B cell (primary cell): ENCODE results near the gene SETBP1. TPM values are rescaled to one million over a fixed set of nuclear protein-coding genes. Genes with fewer than 3 reads are reported as not detected.
A peak's percentile ranks its signal among the peaks of the same experiment; 100 is the strongest.

Experiments used
- ATAC-seq: fragments of 200-7000 bp; cut with Tn5 transposase; one replicate; pipeline ENCODE4 v1.10.0; 2021; ENCODE audit warnings: low read depth, mild to moderate bottlenecking, moderate number of reproducible peaks, moderate library complexity
- CTCF ChIA-PET: fragments of 350-600 bp; sonication (Branson Sonifier 250); formaldehyde crosslinking; loops from one replicate; lab custom pipeline; 2021; ENCODE audit warnings: antibody characterized with exemption, inconsistent platforms; lab: Charles Lee
- POLR2A ChIA-PET: fragments of 350-600 bp; sonication (Branson Sonifier 250); formaldehyde crosslinking; loops from one replicate; lab custom pipeline; 2021; ENCODE audit warnings: antibody characterized with exemption; lab: Charles Lee
- DNase-seq: peaks from one replicate; pipeline ENCODE4 v3.0.0; 2013
- H2AFZ ChIP-seq: 2 replicates; pipeline ENCODE4 v1.6.1; 2012; ENCODE audit warnings: mild to moderate bottlenecking, low read depth, low read length; ENCODE audit not compliant: insufficient read depth, poor library complexity, severe bottlenecking
- H3K27ac ChIP-seq, 2 donors: 1 replicate in 1 of 2; 2 replicates in 1 of 2; pipeline ENCODE4 v1.5.1; 2012 to 2013; ENCODE audit warnings: low read length in 2 of 2, mild to moderate bottlenecking in 2 of 2, moderate library complexity in 1 of 2
- H3K27me3 ChIP-seq, 4 experiments: fragments of 200-600 bp in 1 of 4; sonication (generic) in 1 of 4; replicated peaks in 1 of 4; 1 replicate in 2 of 4; 2 replicates in 2 of 4; pipeline versions ENCODE4 v1.6.1 to v1.7.0; 2013 to 2016; ENCODE audit warnings: low read length in 3 of 4, mild to moderate bottlenecking in 2 of 4, mixed read lengths in 1 of 4, moderate library complexity in 1 of 4; ENCODE audit not compliant: insufficient read depth in 4 of 4, control insufficient read depth in 3 of 4; ENCODE audit errors: control extremely low read depth in 1 of 4
- H3K36me3 ChIP-seq, 2 experiments: replicated peaks in 1 of 2; 1 replicate in 1 of 2; 2 replicates in 1 of 2; pipeline versions ENCODE4 v1.6.1 to v1.7.1; 2013; ENCODE audit warnings: low read length in 1 of 2; ENCODE audit not compliant: insufficient read depth in 2 of 2, control insufficient read depth in 1 of 2; ENCODE audit errors: control extremely low read depth in 1 of 2, extremely low read depth in 1 of 2
- H3K4me1 ChIP-seq, 2 donors: fragments of 200-600 bp in 1 of 2; sonication (generic) in 1 of 2; 1 replicate in 1 of 2; 2 replicates in 1 of 2; pipeline versions ENCODE4 v1.5.1 to v1.6.1; 2013 to 2017; ENCODE audit warnings: low read length in 2 of 2; ENCODE audit not compliant: control insufficient read depth in 2 of 2, insufficient read depth in 2 of 2
- H3K4me2 ChIP-seq: replicated peaks from 2 replicates; pipeline ENCODE3; 2012; ENCODE audit warnings: mild to moderate bottlenecking, low read depth, low read length; ENCODE audit not compliant: poor library complexity, severe bottlenecking
- H3K4me3 ChIP-seq, 5 experiments: fragments of 200-600 bp in 1 of 5; sonication (generic) in 1 of 5; 1 replicate in 3 of 5; 2 replicates in 2 of 5; pipeline versions ENCODE4 v1.5.1 to v1.7.0; 2011 to 2016; ENCODE audit warnings: low read length in 4 of 5, mild to moderate bottlenecking in 4 of 5, low read depth in 2 of 5, control low read depth in 1 of 5, moderate library complexity in 1 of 5; ENCODE audit not compliant: insufficient read depth in 1 of 5; ENCODE audit errors: control extremely low read depth in 1 of 5, extremely low read depth in 1 of 5
- H3K79me2 ChIP-seq: fragments of 200-600 bp; sonication (generic); one replicate; pipeline ENCODE4 v1.6.0; 2016; ENCODE audit warnings: low read length; ENCODE audit not compliant: control insufficient read depth, insufficient read depth
- H3K9ac ChIP-seq: fragments of 200-600 bp; sonication (generic); 2 replicates; pipeline ENCODE4 v1.6.1; 2017; ENCODE audit warnings: mild to moderate bottlenecking, low read length, moderate library complexity
- H3K9me3 ChIP-seq, 3 donors: one replicate each; pipeline versions ENCODE4 v1.6.1 to v1.7.1; 2013; ENCODE audit warnings: low read length in 2 of 3; ENCODE audit not compliant: control insufficient read depth in 2 of 3, insufficient read depth in 1 of 3; ENCODE audit errors: control extremely low read depth in 1 of 3
- H4K20me1 ChIP-seq: 2 replicates; pipeline ENCODE4 v1.6.0; 2012; ENCODE audit warnings: mild to moderate bottlenecking, low read length; ENCODE audit not compliant: insufficient read depth, control insufficient read depth, poor library complexity, severe bottlenecking
- H3K27ac Mint-ChIP-seq: one replicate; pipeline ENCODE4 v1.8.0; 2021; ENCODE audit warnings: mixed read lengths
- H3K27me3 Mint-ChIP-seq: one replicate; pipeline ENCODE4 v1.8.0; 2021; ENCODE audit warnings: mixed read lengths
- H3K4me1 Mint-ChIP-seq: one replicate; pipeline ENCODE4 v1.8.0; 2021; ENCODE audit warnings: mixed read lengths
- H3K4me3 Mint-ChIP-seq: one replicate; pipeline ENCODE4 v1.8.0; 2021; ENCODE audit warnings: mixed read lengths
- H3K9me3 Mint-ChIP-seq: one replicate; pipeline ENCODE4 v1.8.0; 2022; ENCODE audit warnings: mixed read lengths; ENCODE audit not compliant: insufficient read depth
- EZH2 ChIP-seq: IDR thresholded peaks from 2 replicates; pipeline ENCODE4 v1.6.1; 2012; ENCODE audit warnings: borderline replicate concordance, low read depth, mild to moderate bottlenecking, moderate library complexity, low read length; ENCODE audit not compliant: insufficient read depth, poor library complexity, severe bottlenecking
- WGBS: methylation state at CpG from one replicate; pipeline ENCODE4 v1.1.5; 2013; ENCODE audit warnings: missing lambda C conversion rate; ENCODE audit not compliant: insufficient coverage; 5-methylcytosine and 5-hydroxymethylcytosine counted together
- intact Hi-C: fragments of 100-400 bp; cut with micrococcal nuclease; formaldehyde crosslinking; loops from one replicate; pipeline ENCODE4 v1.10.0; 2022
- polyA plus RNA-seq: library from polyadenylated mRNA; depleted of rRNA; stranded (reverse); fragments of >200 nt; gene quantifications from 2 replicates; pipeline ENCODE4 v1.2.3, GENCODE V29; 2012
- total RNA-seq, 2 donors: library from RNA; stranded (reverse); fragments of 120-200 nt in 1 of 2; gene quantifications; 1 replicate in 1 of 2; 2 replicates in 1 of 2; pipeline versions ENCODE4 v1.2.3 to v1.2.4, GENCODE V29; 2013 to 2022
- TF ChIP-seq, protein P1 (sequence below): fragments of 200-600 bp; IDR thresholded peaks from one replicate; pipeline ENCODE4 v1.8.0; 2022; ENCODE audit warnings: antibody characterized with exemption, mild to moderate bottlenecking

Gene SETBP1
- total and polyA plus RNA-seq, 2 donors (not counting 1 experiment from before 2014, with no cell fraction given), result 15.1 to 129 TPM

DNA sequence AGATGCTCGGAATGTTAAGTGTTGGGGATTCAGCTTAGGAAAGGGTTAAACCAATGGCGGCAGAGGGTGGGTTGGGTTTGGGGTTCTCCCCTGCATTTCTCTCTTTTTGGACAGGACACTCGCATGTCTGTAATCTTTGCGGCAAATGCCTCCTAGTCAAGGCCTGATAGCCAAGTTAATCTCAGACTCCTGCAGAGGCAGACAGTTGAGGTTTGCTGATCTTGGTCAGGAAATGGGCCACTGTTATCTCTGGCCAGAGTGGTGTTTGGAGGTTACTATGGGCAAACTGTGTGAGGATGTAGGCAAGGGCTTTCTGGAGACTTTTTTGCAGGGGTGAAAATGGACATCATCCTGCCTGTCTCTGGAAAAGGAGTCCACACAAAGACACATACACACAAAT is 188.8 kb downstream of the SETBP1 start:
- ChIA-PET CTCF (interaction anchor here (0.9 kb wide), 1 partner anchor 237 kb away, joined by 3 read pairs; no protein-coding TSS in a partner anchor), POLR2A (no interaction called here)
- whole genome bisulfite sequencing, result 67% methylated on average over 3 of the region's 4 CpGs
- H3K27ac ChIP-seq, result no peak overlapping the region
- Mint-ChIP-seq H3K4me3 (no peak overlapping the region), H3K27me3 (no peaks in the 10 kb centered on the region), H3K9me3 (no peaks in the 10 kb centered on the region), H3K4me1 (peaks cover 55% of the 10 kb centered on the region), H3K27ac (peak overlapping the region; percentile 39)
- TF ChIP-seq, protein P1, sequence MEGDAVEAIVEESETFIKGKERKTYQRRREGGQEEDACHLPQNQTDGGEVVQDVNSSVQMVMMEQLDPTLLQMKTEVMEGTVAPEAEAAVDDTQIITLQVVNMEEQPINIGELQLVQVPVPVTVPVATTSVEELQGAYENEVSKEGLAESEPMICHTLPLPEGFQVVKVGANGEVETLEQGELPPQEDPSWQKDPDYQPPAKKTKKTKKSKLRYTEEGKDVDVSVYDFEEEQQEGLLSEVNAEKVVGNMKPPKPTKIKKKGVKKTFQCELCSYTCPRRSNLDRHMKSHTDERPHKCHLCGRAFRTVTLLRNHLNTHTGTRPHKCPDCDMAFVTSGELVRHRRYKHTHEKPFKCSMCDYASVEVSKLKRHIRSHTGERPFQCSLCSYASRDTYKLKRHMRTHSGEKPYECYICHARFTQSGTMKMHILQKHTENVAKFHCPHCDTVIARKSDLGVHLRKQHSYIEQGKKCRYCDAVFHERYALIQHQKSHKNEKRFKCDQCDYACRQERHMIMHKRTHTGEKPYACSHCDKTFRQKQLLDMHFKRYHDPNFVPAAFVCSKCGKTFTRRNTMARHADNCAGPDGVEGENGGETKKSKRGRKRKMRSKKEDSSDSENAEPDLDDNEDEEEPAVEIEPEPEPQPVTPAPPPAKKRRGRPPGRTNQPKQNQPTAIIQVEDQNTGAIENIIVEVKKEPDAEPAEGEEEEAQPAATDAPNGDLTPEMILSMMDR, result no peak
- no peak for TF ChIP-seq EZH2
- peaks cover 28% of the 10 kb centered on the region for H4K20me1 ChIP-seq
- H3K4me2 ChIP-seq, result no peak overlapping the region
- H3K9ac ChIP-seq, result no peak overlapping the region
- ATAC-seq (no peak), DNase-seq (no peak)
- peaks cover 15 to 18% of the 10 kb centered on the region in 2 donors for H3K4me1 ChIP-seq
- H3K4me3 ChIP-seq, result no peak overlapping the region
- peaks cover 0 to 29% of the 10 kb centered on the region in 2 experiments for H3K36me3 ChIP-seq
- intact Hi-C loops, result no loop called here
- no peaks in the 10 kb centered on the region for H3K9me3 ChIP-seq
- H3K79me2 ChIP-seq, result peaks cover 55% of the 10 kb centered on the region
- no peak overlapping the region for H2AFZ ChIP-seq
- H3K27me3 ChIP-seq, result no peaks in the 10 kb centered on the region

DNA sequence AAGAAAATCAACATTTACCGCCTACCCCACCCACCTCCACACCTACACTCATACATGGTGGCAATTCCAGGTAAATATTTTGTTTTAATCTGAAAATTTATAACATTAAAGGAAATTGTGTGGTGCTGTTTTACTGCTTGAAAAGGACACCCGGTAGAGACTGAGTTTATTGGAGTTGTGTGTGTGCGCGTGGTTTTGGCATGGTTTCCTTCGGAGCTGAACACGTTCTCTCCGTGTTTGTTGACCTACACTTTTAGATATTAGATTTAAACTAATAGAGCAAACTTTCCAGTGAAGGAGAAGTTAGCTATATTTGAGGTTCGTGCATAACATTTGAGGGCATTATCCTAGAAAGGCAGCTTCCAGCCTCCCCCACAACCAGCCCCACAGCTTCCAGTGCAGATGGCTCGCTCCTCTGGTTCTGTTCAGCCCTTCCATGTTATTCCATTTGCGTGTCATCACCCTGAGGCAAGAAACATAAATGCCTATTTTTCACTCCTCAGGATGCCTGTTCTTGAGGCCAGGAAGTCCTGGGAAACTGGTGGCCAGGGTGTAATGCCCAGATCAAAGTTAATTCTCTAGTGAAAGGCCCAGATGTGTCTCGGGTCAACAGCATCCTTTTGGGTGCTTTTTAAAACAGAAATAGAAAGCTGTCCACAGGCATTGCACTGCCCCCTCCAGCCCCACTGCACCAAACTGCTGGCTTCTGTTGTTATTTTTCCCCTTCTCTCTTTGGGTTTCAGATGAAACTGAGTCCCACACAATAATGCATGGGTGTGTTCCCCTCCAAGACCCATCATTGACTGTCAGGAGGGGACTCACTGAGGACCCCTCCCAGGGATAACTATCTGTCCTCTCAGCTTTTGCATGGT is 190.2 kb downstream of the SETBP1 start:
- Mint-ChIP-seq H3K9me3 (no peaks in the 10 kb centered on the region), H3K27me3 (no peaks in the 10 kb centered on the region), H3K4me3 (no peak overlapping the region), H3K4me1 (peaks cover 44% of the 10 kb centered on the region), H3K27ac (peak overlapping the region; percentile 43)
- Histone ChIP-seq H3K36me3 (peaks cover 0 to 30% of the 10 kb centered on the region in 2 experiments), H3K4me1 (peaks cover 14 to 15% of the 10 kb centered on the region in 2 donors), H3K9ac (no peak overlapping the region), H3K27me3 (no peaks in the 10 kb centered on the region), H4K20me1 (peaks cover 16% of the 10 kb centered on the region), H3K79me2 (peaks cover 57% of the 10 kb centered on the region), H3K9me3 (no peaks in the 10 kb centered on the region), H2AFZ (no peak overlapping the region), H3K27ac (peak overlapping the region in 1 of 2 donors; percentile 12), H3K4me2 (peak overlapping the region; percentile 24), H3K4me3 (no peak overlapping the region)
- CTCF ChIA-PET, result interaction anchor here (0.9 to 1.2 kb wide), 4 partner anchors 190 to 342 kb away, joined by 3 to 4 read pairs (median 3); partner anchors contain the start of gene SETBP1
- DNase-seq, result no peak
- intact Hi-C loops, result no loop called here
- POLR2A ChIA-PET, result no interaction called here
- peak; percentile 24 for ATAC-seq
- TF ChIP-seq EZH2, result no peak
- TF ChIP-seq, protein P1, result no peak
- 89% methylated on average over 3 of the region's 11 CpGs for WGBS
